ENCODE measurements around the gene DNAJC18. TPM values are rescaled to one million over a fixed set of nuclear protein-coding genes. Genes with fewer than 3 reads are reported as not detected.

The DNAJC18 gene
- total RNA-seq, 1 donor from 2014 or later: 7.6 TPM

GRCh38 chr5:139399501-139400121, 39.7 kb downstream of the DNAJC18 start:
- Histone ChIP-seq H3K9me3 (no peaks in the 10 kb centered on the region), H3K27me3 (no peaks in the 10 kb centered on the region), H3K4me3 (no peak overlapping the region), H3K36me3 (no peaks in the 10 kb centered on the region), H3K4me1 (peaks cover 21% of the 10 kb centered on the region), H3K27ac (no peak overlapping the region)
- DNase-seq (ENCODE audit: extremely low spot score in 2 of 2): no peak
- intact Hi-C loops (cut with DNase I): no loop called here
- TF ChIP-seq POLR2A (IDR thresholded peaks at IDR 0.05) (no peak), CTCF (IDR thresholded peaks at IDR 0.05) (no peak), POLR2AphosphoS5 (IDR thresholded peaks at IDR 0.05; ENCODE audit: insufficient read depth in 1 of 2, low read depth in 1 of 2) (no peak)

GRCh38 chr5:139397921-139398320, 41.4 kb downstream of the DNAJC18 start:
- Histone ChIP-seq H3K36me3 (no peaks in the 10 kb centered on the region), H3K4me3 (no peak overlapping the region), H3K27ac (no peak overlapping the region), H3K9me3 (no peaks in the 10 kb centered on the region), H3K4me1 (peaks cover 26% of the 10 kb centered on the region), H3K27me3 (peaks cover 5% of the 10 kb centered on the region)
- DNase-seq (ENCODE audit: extremely low spot score in 2 of 2): no peak
- intact Hi-C loops (cut with DNase I): no loop called here
- TF ChIP-seq POLR2A (IDR thresholded peaks at IDR 0.05): no peak
- TF ChIP-seq CTCF (IDR thresholded peaks at IDR 0.05): no peak
- no peak for TF ChIP-seq POLR2AphosphoS5 (IDR thresholded peaks at IDR 0.05; ENCODE audit: insufficient read depth in 1 of 2, low read depth in 1 of 2)

- Histone ChIP-seq H3K9me3 (no peaks in the 10 kb centered on the region), H3K27me3 (peaks cover 5% of the 10 kb centered on the region), H3K36me3 (no peaks in the 10 kb centered on the region), H3K4me3 (no peak overlapping the region), H3K4me1 (peaks cover 36% of the 10 kb centered on the region), H3K27ac (no peak overlapping the region)
- no peak for TF ChIP-seq POLR2AphosphoS5 (IDR thresholded peaks at IDR 0.05; ENCODE audit: insufficient read depth in 1 of 2, low read depth in 1 of 2)
- TF ChIP-seq POLR2A (IDR thresholded peaks at IDR 0.05): no peak
- TF ChIP-seq CTCF (IDR thresholded peaks at IDR 0.05): no peak
- DNase-seq (ENCODE audit: extremely low spot score in 2 of 2): no peak
- intact Hi-C loops (cut with DNase I): no loop called here
Measured at GRCh38 chr5:139396691-139397090, 42.6 kb downstream of the DNAJC18 start.

- intact Hi-C loops (cut with DNase I): no loop called here
- TF ChIP-seq POLR2AphosphoS5 (IDR thresholded peaks at IDR 0.05; ENCODE audit: insufficient read depth in 1 of 2, low read depth in 1 of 2) (no peak), POLR2A (IDR thresholded peaks at IDR 0.05) (no peak), CTCF (IDR thresholded peaks at IDR 0.05) (no peak)
- Histone ChIP-seq H3K27ac (no peak overlapping the region), H3K36me3 (no peaks in the 10 kb centered on the region), H3K9me3 (no peaks in the 10 kb centered on the region), H3K4me3 (no peak overlapping the region), H3K4me1 (peaks cover 36% of the 10 kb centered on the region), H3K27me3 (peaks cover 5% of the 10 kb centered on the region)
- DNase-seq (ENCODE audit: extremely low spot score in 2 of 2): no peak
Measured at GRCh38 chr5:139395844-139396640, 43.3 kb downstream of the DNAJC18 start.

Data from vagina (tissue), 2 donors.